ENCODE results near the gene ZPBP2.

GRCh38 chr17:39899215-39899614 is 31.2 kb downstream of the ZPBP2 start:
- TF ChIP-seq, protein P1, sequence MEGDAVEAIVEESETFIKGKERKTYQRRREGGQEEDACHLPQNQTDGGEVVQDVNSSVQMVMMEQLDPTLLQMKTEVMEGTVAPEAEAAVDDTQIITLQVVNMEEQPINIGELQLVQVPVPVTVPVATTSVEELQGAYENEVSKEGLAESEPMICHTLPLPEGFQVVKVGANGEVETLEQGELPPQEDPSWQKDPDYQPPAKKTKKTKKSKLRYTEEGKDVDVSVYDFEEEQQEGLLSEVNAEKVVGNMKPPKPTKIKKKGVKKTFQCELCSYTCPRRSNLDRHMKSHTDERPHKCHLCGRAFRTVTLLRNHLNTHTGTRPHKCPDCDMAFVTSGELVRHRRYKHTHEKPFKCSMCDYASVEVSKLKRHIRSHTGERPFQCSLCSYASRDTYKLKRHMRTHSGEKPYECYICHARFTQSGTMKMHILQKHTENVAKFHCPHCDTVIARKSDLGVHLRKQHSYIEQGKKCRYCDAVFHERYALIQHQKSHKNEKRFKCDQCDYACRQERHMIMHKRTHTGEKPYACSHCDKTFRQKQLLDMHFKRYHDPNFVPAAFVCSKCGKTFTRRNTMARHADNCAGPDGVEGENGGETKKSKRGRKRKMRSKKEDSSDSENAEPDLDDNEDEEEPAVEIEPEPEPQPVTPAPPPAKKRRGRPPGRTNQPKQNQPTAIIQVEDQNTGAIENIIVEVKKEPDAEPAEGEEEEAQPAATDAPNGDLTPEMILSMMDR (IDR thresholded peaks at IDR 0.05): no peak
- TF ChIP-seq POLR2A (IDR thresholded peaks at IDR 0.05): no peak

Measured in right lobe of liver (tissue), 4 donors.